HEK293 (cell line): ENCODE data around the gene EML1.
A peak's percentile ranks its signal among the peaks of the same experiment; 100 is the strongest.

Experiments used
- CTCF ChIA-PET: fragments of 350-600 bp; formaldehyde crosslinking; extraction: SDS; loops from one replicate; lab custom pipeline; 2021; ENCODE audit warnings: antibody characterized with exemption; lab: Yijun Ruan, JAX
- POLR2A ChIA-PET: fragments of 300-600 bp; formaldehyde crosslinking; extraction: SDS; loops from one replicate; lab custom pipeline; 2020; ENCODE audit warnings: antibody characterized with exemption, inconsistent platforms; lab: Yijun Ruan, JAX
- H3K27ac ChIP-seq: fragments of 200-500 bp; sonication (Bioruptor generic); 2 replicates; pipeline ENCODE4 v1.5.1; 2014; ENCODE audit warnings: low read depth, low read length, control low read depth, inconsistent platforms; ENCODE audit errors: extremely low read depth
- H3K36me3 ChIP-seq, 2 experiments: fragments of 200-500 bp in 1 of 2; sonication (Bioruptor generic) in 1 of 2; 1 replicate in 1 of 2; 2 replicates in 1 of 2; pipeline ENCODE4 v1.5.1; 2014 to 2017; ENCODE audit warnings: inconsistent platforms in 2 of 2, low read length in 2 of 2; ENCODE audit not compliant: control insufficient read depth in 2 of 2, insufficient read depth in 1 of 2
- H3K4me1 ChIP-seq: fragments of 200-500 bp; sonication (Bioruptor generic); 2 replicates; pipeline ENCODE4 v1.5.1; 2014; ENCODE audit warnings: mild to moderate bottlenecking, low read length, inconsistent platforms; ENCODE audit not compliant: control insufficient read depth, insufficient read depth
- H3K4me3 ChIP-seq: 2 replicates; pipeline ENCODE4 v1.5.1; 2011; ENCODE audit warnings: low read depth, mild to moderate bottlenecking, control low read depth, low read length, moderate library complexity
- H3K9me3 ChIP-seq: fragments of 200-500 bp; sonication (Bioruptor generic); 2 replicates; pipeline ENCODE4 v1.5.1; 2014; ENCODE audit warnings: low read depth, low read length, inconsistent platforms; ENCODE audit not compliant: control insufficient read depth, insufficient read depth
- FEZF1 ChIP-seq: fragments of 450-650 bp; formaldehyde crosslinking; IDR thresholded peaks from 2 replicates; pipeline ENCODE4 v1.5.1; 2016; ENCODE audit warnings: missing biosample characterization, missing genetic modification characterization
- MEIS1 ChIP-seq: sonication (generic); formaldehyde crosslinking; IDR thresholded peaks from 2 replicates; pipeline ENCODE4 v1.8.1; 2022; ENCODE audit warnings: missing genetic modification reagents, mild to moderate bottlenecking, borderline replicate concordance
- PRDM6 ChIP-seq: fragments of 450-650 bp; formaldehyde crosslinking; IDR thresholded peaks from 2 replicates; pipeline ENCODE4 v1.5.1; 2017; ENCODE audit warnings: missing biosample characterization, missing genetic modification characterization
- SCRT1 ChIP-seq: fragments of 450-650 bp; formaldehyde crosslinking; IDR thresholded peaks from 2 replicates; pipeline ENCODE4 v1.5.1; 2016; ENCODE audit warnings: missing biosample characterization, missing genetic modification characterization, borderline replicate concordance
- YY1 ChIP-seq: fragments of 450-650 bp; formaldehyde crosslinking; IDR thresholded peaks from 2 replicates; pipeline ENCODE4 v1.5.1; 2018; ENCODE audit warnings: missing biosample characterization, missing genetic modification characterization
- ZNF18 ChIP-seq: fragments of 450-650 bp; formaldehyde crosslinking; IDR thresholded peaks from 2 replicates; pipeline ENCODE4 v1.5.1; 2016; ENCODE audit warnings: missing biosample characterization, missing genetic modification characterization
- ZNF23 ChIP-seq: fragments of 450-650 bp; formaldehyde crosslinking; IDR thresholded peaks from 2 replicates; pipeline ENCODE4 v1.5.1; 2016; ENCODE audit warnings: missing biosample characterization, missing genetic modification characterization, borderline replicate concordance
- ZNF350 ChIP-seq: fragments of 450-650 bp; formaldehyde crosslinking; IDR thresholded peaks from 2 replicates; pipeline ENCODE4 v1.5.0; 2017; ENCODE audit warnings: missing biosample characterization, mild to moderate bottlenecking, missing genetic modification characterization
- ZNF433 ChIP-seq: fragments of 450-650 bp; formaldehyde crosslinking; IDR thresholded peaks from 2 replicates; pipeline ENCODE4 v1.5.1; 2016; ENCODE audit warnings: missing biosample characterization, missing genetic modification characterization, low read depth
- ZNF670 ChIP-seq: fragments of 450-650 bp; formaldehyde crosslinking; IDR thresholded peaks from 2 replicates; pipeline ENCODE4 v1.5.1; 2016; ENCODE audit warnings: missing biosample characterization, missing genetic modification characterization, low read depth
- ZNF791 ChIP-seq: fragments of 450-650 bp; formaldehyde crosslinking; IDR thresholded peaks from 2 replicates; pipeline ENCODE4 v1.5.1; 2016; ENCODE audit warnings: missing biosample characterization, missing genetic modification characterization
- TF ChIP-seq, protein P1 (sequence below): fragments of 450-650 bp; IDR thresholded peaks from 2 replicates; pipeline ENCODE4 v1.5.1; 2018; ENCODE audit warnings: missing biosample characterization, mild to moderate bottlenecking, missing genetic modification characterization
- TF ChIP-seq, protein P2 (sequence below): fragments of 450-650 bp; formaldehyde crosslinking; IDR thresholded peaks from 2 replicates; pipeline ENCODE4 v1.5.1; 2016; ENCODE audit warnings: missing biosample characterization, missing genetic modification characterization
- TF ChIP-seq, protein P3 (sequence below): fragments of 450-650 bp; formaldehyde crosslinking; IDR thresholded peaks from 2 replicates; pipeline ENCODE4 v1.5.1; 2017; ENCODE audit warnings: missing biosample characterization, mild to moderate bottlenecking, missing genetic modification characterization, moderate library complexity
- TF ChIP-seq, protein P4 (sequence below): fragments of 450-650 bp; formaldehyde crosslinking; IDR thresholded peaks from 2 replicates; pipeline ENCODE4 v1.5.1; 2017; ENCODE audit warnings: missing biosample characterization, missing genetic modification characterization

The EML1 gene

GRCh38 chr14:99840774-99841305 lies 47.6 kb downstream of the EML1 start (continued):
- TF ChIP-seq ZNF791 (no peak), ZNF433 (no peak), ZNF670 (tag by site-specific recombination) (no peak)
- TF ChIP-seq, protein P1, sequence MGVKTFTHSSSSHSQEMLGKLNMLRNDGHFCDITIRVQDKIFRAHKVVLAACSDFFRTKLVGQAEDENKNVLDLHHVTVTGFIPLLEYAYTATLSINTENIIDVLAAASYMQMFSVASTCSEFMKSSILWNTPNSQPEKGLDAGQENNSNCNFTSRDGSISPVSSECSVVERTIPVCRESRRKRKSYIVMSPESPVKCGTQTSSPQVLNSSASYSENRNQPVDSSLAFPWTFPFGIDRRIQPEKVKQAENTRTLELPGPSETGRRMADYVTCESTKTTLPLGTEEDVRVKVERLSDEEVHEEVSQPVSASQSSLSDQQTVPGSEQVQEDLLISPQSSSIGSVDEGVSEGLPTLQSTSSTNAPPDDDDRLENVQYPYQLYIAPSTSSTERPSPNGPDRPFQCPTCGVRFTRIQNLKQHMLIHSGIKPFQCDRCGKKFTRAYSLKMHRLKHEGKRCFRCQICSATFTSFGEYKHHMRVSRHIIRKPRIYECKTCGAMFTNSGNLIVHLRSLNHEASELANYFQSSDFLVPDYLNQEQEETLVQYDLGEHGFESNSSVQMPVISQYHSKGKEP (tag by site-specific recombination): 0 out of 2 replicates have a peak, but pooled peaks have one; percentile 17
- TF ChIP-seq, all 188 proteins: peak for 3

DNA sequence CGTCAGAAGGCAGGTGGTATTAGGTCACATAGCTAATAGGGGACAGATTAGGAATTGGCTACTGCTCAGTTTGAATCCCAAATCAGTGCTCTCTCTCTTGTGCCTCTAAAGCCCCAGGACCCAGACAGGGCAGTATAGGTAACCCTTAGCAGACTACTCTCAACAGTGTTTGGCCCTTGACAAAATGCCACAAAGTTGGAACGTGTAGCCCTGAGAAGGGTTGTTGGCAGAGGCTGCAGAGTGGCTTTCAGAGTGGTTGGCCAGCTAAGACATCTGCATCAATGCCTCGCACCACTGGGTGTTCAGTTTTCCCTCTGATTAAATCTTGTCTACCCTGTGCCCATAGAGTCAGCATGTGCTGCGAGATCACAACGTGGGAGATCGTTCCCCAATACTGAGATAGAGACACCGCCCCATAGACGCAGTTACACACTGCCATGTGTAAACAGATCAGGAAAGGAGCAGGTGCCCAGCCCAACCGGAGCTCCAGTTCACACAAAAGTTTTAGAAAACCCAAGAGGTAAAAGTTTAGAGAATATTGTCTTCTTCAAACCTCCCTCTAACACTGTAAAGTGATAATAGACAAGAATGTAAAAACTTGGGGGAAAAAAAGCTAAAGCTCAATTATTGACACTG lies 48.3 kb downstream of the EML1 start:
- H3K4me3 ChIP-seq: no peak overlapping the region
- H3K36me3 ChIP-seq: no peaks in the 10 kb centered on the region
- no peaks in the 10 kb centered on the region for H3K9me3 ChIP-seq
- POLR2A ChIA-PET: interaction anchor here (1.1 kb wide), 1 partner anchor 20 kb away, joined by 3 read pairs; no protein-coding TSS in a partner anchor
- H3K4me1 ChIP-seq: peaks cover 34% of the 10 kb centered on the region
- CTCF ChIA-PET: interaction anchor here (1.0 to 1.5 kb wide), 2 partner anchors 46 to 48 kb away, joined by 3 read pairs; partner anchors contain the start of gene EML1
- TF ChIP-seq, protein P2, sequence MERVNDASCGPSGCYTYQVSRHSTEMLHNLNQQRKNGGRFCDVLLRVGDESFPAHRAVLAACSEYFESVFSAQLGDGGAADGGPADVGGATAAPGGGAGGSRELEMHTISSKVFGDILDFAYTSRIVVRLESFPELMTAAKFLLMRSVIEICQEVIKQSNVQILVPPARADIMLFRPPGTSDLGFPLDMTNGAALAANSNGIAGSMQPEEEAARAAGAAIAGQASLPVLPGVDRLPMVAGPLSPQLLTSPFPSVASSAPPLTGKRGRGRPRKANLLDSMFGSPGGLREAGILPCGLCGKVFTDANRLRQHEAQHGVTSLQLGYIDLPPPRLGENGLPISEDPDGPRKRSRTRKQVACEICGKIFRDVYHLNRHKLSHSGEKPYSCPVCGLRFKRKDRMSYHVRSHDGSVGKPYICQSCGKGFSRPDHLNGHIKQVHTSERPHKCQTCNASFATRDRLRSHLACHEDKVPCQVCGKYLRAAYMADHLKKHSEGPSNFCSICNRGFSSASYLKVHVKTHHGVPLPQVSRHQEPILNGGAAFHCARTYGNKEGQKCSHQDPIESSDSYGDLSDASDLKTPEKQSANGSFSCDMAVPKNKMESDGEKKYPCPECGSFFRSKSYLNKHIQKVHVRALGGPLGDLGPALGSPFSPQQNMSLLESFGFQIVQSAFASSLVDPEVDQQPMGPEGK (tag by site-specific recombination): no peak
- TF ChIP-seq ZNF350 (tag by site-specific recombination) (no peak), ZNF23 (tag by site-specific recombination) (no peak), ZNF18 (tag by site-specific recombination) (peak; percentile 87), SCRT1 (tag by site-specific recombination) (no peak), YY1 (tag by site-specific recombination) (no peak), MEIS1 (no peak)
- TF ChIP-seq, protein P3, sequence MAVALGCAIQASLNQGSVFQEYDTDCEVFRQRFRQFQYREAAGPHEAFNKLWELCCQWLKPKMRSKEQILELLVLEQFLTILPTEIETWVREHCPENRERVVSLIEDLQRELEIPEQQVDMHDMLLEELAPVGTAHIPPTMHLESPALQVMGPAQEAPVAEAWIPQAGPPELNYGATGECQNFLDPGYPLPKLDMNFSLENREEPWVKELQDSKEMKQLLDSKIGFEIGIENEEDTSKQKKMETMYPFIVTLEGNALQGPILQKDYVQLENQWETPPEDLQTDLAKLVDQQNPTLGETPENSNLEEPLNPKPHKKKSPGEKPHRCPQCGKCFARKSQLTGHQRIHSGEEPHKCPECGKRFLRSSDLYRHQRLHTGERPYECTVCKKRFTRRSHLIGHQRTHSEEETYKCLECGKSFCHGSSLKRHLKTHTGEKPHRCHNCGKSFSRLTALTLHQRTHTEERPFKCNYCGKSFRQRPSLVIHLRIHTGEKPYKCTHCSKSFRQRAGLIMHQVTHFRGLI (tag by site-specific recombination): peak; percentile 94
- no peak overlapping the region for H3K27ac ChIP-seq

GRCh38 chr14:99842141-99842540 lies 48.9 kb downstream of the EML1 start:
- Histone ChIP-seq H3K27ac (no peak overlapping the region), H3K9me3 (no peaks in the 10 kb centered on the region; the same call in 1 of the 2 replicates), H3K4me3 (no peak overlapping the region), H3K36me3 (no peaks in the 10 kb centered on the region), H3K4me1 (peaks cover 34% of the 10 kb centered on the region)
- TF ChIP-seq PRDM6 (tag by site-specific recombination) (peak; percentile 3; the same call in 1 of the 2 replicates), FEZF1 (tag by site-specific recombination) (peak; percentile 19; the same call in 1 of the 2 replicates)
- TF ChIP-seq, protein P4, sequence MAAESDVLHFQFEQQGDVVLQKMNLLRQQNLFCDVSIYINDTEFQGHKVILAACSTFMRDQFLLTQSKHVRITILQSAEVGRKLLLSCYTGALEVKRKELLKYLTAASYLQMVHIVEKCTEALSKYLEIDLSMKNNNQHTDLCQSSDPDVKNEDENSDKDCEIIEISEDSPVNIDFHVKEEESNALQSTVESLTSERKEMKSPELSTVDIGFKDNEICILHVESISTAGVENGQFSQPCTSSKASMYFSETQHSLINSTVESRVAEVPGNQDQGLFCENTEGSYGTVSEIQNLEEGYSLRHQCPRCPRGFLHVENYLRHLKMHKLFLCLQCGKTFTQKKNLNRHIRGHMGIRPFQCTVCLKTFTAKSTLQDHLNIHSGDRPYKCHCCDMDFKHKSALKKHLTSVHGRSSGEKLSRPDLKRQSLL (tag by site-specific recombination): no peak
- POLR2A ChIA-PET: no interaction called here
- CTCF ChIA-PET: interaction anchor here (0.9 to 1.5 kb wide), 3 partner anchors 45 to 111 kb away, joined by 3 to 4 read pairs (median 3); partner anchors contain the start of gene EML1
